NOMO-1 treated with dmso at 0.1 percent for 144 hours (cell line): ENCODE data around the gene PRAMEF17.
"Not testable (repeated sequence)": the region's sequence is repeated elsewhere in the genome, so short reads cannot be mapped to it uniquely, and the experiment has no call there.

Source experiments
- DNase-seq: peaks from one replicate; lab custom pipeline; 2025; ENCODE audit not compliant: unreplicated experiment; lab: John Stamatoyannopoulos, UW

Gene PRAMEF17, protein sequence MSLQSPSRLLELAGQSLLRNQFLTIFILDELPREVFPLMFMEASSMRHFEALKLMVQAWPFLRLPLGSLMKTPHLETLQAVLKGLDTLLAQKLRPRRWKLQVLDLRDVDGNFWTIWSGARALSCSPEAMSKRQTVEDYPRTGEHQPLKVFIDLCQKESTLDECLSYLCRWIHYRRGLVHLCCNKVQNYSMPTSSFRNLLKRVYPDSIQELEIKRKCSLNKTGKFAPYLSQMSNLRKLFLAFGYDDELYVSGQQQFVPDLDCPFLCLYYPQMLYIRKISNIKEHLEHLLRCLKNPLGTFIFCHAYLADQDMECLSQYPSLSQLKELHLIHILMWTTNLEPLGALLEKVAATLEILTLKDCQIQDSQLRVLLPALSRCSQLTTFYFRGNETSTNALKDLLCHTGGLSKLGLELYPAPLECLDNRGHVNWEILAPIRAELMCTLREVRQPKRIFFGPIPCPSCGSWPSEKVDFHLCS

DNA sequence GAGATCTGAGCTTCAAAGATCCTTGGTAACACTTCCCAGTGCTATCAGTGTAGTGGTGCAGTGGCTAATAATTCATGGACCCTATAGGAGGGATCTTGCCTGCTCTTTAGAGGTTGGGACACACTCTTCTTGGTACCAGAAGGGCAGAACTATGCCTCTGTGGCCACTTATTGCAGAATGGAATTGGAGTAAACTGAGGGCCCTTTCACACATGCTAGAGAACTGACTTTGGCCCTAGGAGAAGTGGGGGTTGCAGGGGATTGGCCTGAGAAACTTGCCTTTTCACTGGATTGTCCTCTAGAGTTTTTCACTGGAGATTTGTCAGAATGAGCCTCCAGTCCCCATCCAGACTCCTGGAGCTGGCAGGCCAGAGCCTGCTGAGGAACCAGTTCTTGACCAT, at the start of gene PRAMEF17:
Gene PRAMEF17, plus strand, starts transcription at position 301 of the 400 bp plus-strand sequence. Its CDS starts 26 bp downstream, at position 327.
- DNase-seq = not testable (repeated sequence)

GRCh38 chr1:13342496-13342895, 46.9 kb upstream of the PRAMEF17 start:
- DNase-seq = not testable (repeated sequence)

GRCh38 chr1:13347034-13347433, 42.4 kb upstream of the PRAMEF17 start, which contains the start of gene PRAMEF14:
PRAMEF14 (minus strand) TSS chr1:13347134; CDS start chr1:13345314, 1,820 bp downstream.
- not testable (repeated sequence) for DNase-seq

DNA sequence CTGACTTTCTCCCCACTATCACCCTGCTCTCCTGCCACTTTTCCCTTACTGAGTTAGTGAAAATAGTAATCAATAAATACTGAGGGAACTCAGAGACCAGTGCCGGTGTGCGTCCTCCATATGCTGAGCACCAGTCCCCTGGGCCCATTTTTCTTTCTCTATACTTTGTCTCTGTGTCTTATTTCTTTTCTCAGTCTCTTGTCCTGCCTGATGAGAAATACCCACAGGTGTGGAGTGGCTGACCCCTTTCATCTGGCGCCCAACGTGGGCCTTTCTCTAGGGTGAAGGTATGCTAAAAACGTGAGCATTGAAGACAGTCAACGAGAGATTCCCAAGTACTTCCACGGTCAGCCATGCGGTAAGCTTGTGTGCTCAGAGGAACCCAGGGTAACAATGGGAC, 36.0 kb upstream of the PRAMEF17 start:
- not testable (repeated sequence) for DNase-seq

DNA sequence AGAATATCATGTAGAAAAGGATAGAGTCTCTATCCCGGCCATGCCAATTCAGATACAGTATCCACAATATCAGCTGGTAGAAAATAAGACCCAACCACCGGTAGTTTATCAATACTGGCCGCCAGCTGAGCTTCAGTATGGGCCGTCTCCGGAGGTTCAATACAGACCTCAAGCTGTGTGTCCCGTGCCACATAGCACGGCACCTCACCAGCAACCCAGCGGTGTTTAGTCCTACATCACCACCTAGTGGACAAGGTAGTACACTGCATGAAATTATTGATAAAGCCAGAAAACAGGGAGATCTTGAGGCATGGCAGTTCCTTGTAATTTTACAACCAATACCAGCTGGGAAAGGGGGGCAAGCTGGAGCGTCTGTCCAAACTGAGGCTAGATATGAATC, 35.0 kb upstream of the PRAMEF17 start:
- DNase-seq = not testable (repeated sequence)

GRCh38 chr1:13356774-13357173, 32.7 kb upstream of the PRAMEF17 start:
- DNase-seq = not testable (repeated sequence)

DNA sequence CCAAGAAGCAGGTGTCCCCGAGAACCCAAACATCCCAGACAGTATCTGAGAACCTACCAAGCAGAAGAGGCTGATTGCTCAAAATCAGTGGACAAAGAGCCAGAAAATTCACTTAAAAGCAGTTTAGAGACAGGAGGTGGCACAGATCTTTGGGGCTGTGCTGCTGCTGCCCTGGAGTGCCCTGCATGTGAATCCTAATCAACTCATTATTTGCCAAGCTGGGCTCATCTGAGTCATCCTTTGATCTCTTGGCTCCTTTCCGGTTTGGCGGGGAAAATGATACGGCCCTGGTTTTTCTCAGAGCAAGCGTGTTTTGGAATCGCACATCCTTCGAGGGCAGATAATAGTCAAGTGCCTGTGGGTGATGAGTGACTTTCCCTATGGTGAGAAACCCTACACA, 27.1 kb upstream of the PRAMEF17 start:
- not testable (repeated sequence) for DNase-seq

DNA sequence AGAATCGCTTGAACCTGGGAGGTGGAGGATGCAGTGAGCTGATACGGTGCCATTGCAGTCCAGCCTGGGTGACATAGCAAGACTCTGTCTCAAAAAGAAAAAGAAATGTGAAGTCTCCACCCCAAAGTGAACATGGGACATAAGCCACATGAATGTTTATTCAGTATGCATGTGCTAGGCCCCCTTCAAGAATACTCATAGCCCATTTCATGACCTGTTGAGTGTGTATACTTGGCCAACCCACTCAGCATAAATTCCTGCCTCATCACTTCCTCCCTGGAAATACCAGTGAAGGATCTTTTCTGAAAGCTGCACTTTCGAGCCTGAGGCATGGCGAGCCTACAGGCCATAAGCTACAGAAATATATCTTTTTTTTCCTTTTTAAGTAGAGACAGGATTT, 24.5 kb upstream of the PRAMEF17 start:
- not testable (repeated sequence) for DNase-seq

DNA sequence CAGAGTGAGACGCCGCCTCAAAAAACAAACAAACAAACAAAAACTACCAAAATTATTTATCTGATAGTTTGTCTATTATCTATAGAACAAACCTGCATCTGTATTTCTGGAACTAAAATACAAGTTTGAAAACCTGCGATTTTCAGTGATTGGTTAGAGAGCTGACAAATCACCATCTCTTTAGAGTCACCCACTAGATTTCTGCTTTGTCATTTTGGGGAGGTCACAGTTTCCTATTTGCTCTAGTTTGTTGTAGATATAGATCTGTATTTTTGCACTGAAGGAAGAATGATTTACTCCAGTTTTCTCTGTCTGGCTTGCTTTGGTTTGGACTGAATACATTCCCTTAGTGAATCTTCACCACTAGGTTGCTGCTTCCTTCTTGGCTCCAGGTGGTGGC, 22.9 kb upstream of the PRAMEF17 start:
- DNase-seq = not testable (repeated sequence)

DNA sequence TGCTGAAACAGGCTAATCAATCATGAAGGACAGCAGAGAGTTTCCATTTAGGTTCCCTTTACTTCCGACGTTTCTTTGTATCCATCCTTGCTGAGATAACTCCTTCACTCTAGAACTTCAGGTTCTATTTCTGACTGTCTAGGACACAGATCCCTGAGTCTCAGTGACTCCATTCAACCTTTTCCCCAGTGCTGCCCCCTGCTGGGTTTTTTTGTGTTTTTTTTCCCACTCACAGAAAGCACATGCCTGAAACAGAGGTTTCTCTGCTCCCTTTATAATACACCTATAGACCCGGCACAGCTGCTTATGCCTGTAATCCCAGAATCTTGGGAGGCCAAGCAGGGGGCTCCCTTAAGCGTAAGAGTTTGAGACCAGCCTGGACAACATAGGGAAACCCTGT, 20.9 kb upstream of the PRAMEF17 start:
- DNase-seq = not testable (repeated sequence)

GRCh38 chr1:13378983-13379382, 10.4 kb upstream of the PRAMEF17 start:
- DNase-seq = not testable (repeated sequence)

GRCh38 chr1:13380380-13380779, 9.1 kb upstream of the PRAMEF17 start:
- not testable (repeated sequence) for DNase-seq

DNA sequence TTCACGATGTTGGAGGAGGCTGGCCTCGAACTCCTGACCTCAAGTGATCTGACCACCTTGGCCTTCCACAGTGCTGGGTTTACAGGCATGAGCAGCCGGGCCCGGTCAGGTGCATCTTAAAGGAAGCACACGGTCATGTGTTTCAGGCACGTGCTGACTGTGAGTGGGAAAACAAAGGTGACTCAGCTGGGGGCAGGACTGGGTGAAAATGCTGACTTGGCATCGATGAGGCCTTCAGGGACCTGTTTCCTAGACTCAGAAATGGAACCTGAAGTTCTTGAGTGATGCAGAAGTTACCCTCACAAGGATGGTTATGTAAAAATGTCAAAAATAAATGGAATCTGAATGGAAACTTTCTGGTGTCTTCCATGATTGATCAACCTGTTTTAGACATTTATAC, 3.6 kb downstream of the PRAMEF17 start:
- DNase-seq = not testable (repeated sequence)

- not testable (repeated sequence) for DNase-seq
Observed at GRCh38 chr1:13394761-13395160, 5.3 kb downstream of the PRAMEF17 start.

GRCh38 chr1:13395311-13395710, 5.9 kb downstream of the PRAMEF17 start:
- DNase-seq = not testable (repeated sequence)

GRCh38 chr1:13407811-13408210, 18.4 kb downstream of the PRAMEF17 start:
- no peak for DNase-seq

DNA sequence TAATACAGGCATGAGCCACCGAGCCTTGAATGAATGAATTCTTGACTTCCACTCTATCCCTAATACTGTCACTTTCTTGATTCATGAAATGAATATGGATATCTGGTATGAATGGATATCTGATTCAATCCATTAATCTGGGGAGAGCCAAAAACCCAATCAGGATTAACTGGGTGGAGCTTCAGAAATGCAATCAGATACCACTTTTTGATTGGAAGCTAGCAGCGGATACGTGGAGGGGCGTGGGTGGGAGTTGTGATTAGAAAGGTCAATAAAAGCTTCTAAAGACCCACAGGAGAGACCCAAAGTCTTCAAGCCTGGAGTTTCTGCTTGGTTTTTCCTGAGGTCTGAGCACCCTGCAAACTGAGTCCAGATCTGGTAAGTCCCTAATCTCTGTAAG, 20.7 kb downstream of the PRAMEF17 start, which contains the start of gene PRAMEF20:
Gene PRAMEF20, plus strand, starts transcription at position 301 of the 400 bp plus-strand sequence. CDS start 5,905 bp downstream, outside the sequence.
- DNase-seq = not testable (repeated sequence)

- DNase-seq = no peak
Observed at GRCh38 chr1:13430495-13430894, 41.1 kb downstream of the PRAMEF17 start.

DNA sequence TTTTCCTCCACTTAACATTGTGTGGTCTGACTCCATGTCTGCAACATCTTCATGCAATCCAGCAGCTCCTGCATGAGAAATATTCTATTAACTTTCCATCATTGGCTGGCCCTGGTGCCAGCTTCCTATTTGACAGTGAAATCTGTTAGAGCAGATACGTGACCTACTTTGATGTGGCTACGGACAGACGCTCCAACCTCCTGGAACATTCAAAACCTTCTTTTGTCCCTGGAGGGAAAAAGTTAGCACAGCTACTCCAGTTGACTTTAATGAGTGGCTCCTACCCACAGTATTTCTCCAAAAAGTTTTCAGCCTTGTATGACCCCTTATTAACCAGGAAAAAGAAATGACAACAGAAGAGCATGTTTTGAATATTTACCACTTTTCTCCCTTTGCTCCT, 42.8 kb downstream of the PRAMEF17 start:
- DNase-seq = no peak

- not testable (repeated sequence) for DNase-seq
Observed at GRCh38 chr1:13433694-13434358, 44.4 kb downstream of the PRAMEF17 start.

GRCh38 chr1:13435458-13435857, 46.0 kb downstream of the PRAMEF17 start:
- no peak for DNase-seq
